PFSK-1 (cell line): ENCODE measurements around the gene RNF39.

Experiments used
- FOXP2 ChIP-seq: optimal IDR thresholded peaks from 2 replicates; pipeline ENCODE3; 2011; ENCODE audit warnings: borderline replicate concordance, control low read depth, inconsistent platforms; ENCODE audit not compliant: insufficient read depth; ENCODE audit errors: extremely low read length, extremely low read depth
- POLR2AphosphoS5 ChIP-seq: IDR thresholded peaks from 2 replicates; pipeline ENCODE4 v1.6.1; 2012; ENCODE audit warnings: low read depth, mild to moderate bottlenecking, control low read depth, low read length, moderate library complexity
- REST ChIP-seq, 2 experiments: IDR thresholded peaks; 2 replicates each; pipeline versions ENCODE4 v1.6.1 to v1.8.0; 2011 to 2012; ENCODE audit warnings: low read depth in 2 of 2, low read length in 2 of 2, control low read depth in 1 of 2, inconsistent platforms in 1 of 2, mild to moderate bottlenecking in 1 of 2, moderate library complexity in 1 of 2; ENCODE audit not compliant: insufficient read depth in 1 of 2
- SIN3A ChIP-seq: IDR thresholded peaks from 2 replicates; pipeline ENCODE4 v1.6.1; 2012; ENCODE audit warnings: mild to moderate bottlenecking, low read length, moderate library complexity, borderline replicate concordance; ENCODE audit not compliant: insufficient read depth
- TAF1 ChIP-seq: IDR thresholded peaks from 2 replicates; pipeline ENCODE4 v1.6.1; 2012; ENCODE audit warnings: low read length, control low read depth, borderline replicate concordance; ENCODE audit not compliant: insufficient read depth

RNF39 gene

GRCh38 chr6:30044630-30045029 lies 30.9 kb downstream of the RNF39 start:
- TF ChIP-seq POLR2AphosphoS5 = no peak
- TF ChIP-seq SIN3A = no peak
- no peak for TF ChIP-seq TAF1
- TF ChIP-seq FOXP2 = no peak
- no peak for TF ChIP-seq REST (IDR thresholded peaks at IDR 0.05; ENCODE audit: insufficient read depth in 1 of 2, low read depth in 2 of 2, low read length in 2 of 2)

GRCh38 chr6:30043744-30044143 lies 31.8 kb downstream of the RNF39 start:
- TF ChIP-seq REST (IDR thresholded peaks at IDR 0.05; ENCODE audit: insufficient read depth in 1 of 2, low read depth in 2 of 2, low read length in 2 of 2) = no peak
- no peak for TF ChIP-seq FOXP2
- no peak for TF ChIP-seq SIN3A
- TF ChIP-seq TAF1 = no peak
- no peak for TF ChIP-seq POLR2AphosphoS5

GRCh38 chr6:30042914-30043313 lies 32.7 kb downstream of the RNF39 start:
- no peak for TF ChIP-seq SIN3A
- TF ChIP-seq TAF1 = no peak
- no peak for TF ChIP-seq REST (IDR thresholded peaks at IDR 0.05; ENCODE audit: insufficient read depth in 1 of 2, low read depth in 2 of 2, low read length in 2 of 2)
- TF ChIP-seq FOXP2 = no peak
- TF ChIP-seq POLR2AphosphoS5 = no peak

- TF ChIP-seq POLR2AphosphoS5 = no peak
- TF ChIP-seq REST (IDR thresholded peaks at IDR 0.05; ENCODE audit: insufficient read depth in 1 of 2, low read depth in 2 of 2, low read length in 2 of 2) = no peak
- TF ChIP-seq TAF1 = no peak
- no peak for TF ChIP-seq SIN3A
- no peak for TF ChIP-seq FOXP2
Observed at GRCh38 chr6:30042476-30042875, 33.1 kb downstream of the RNF39 start.

- TF ChIP-seq REST (IDR thresholded peaks at IDR 0.05; ENCODE audit: insufficient read depth in 1 of 2, low read depth in 2 of 2, low read length in 2 of 2) (no peak), POLR2AphosphoS5 (no peak), TAF1 (no peak), SIN3A (no peak), FOXP2 (no peak)
Observed at GRCh38 chr6:30041821-30042220, 33.7 kb downstream of the RNF39 start.
